Osteoblast (primary cell): ENCODE data around the gene MAD1L1. TPM values are rescaled to one million over a fixed set of nuclear protein-coding genes. Genes with fewer than 3 reads are reported as not detected.
A peak's percentile ranks its signal among the peaks of the same experiment; 100 is the strongest.

Experiments used
- DNase-seq: peaks from one replicate; pipeline ENCODE4 v3.0.0; 2011; ENCODE audit warnings: low spot score, mixed read lengths; ENCODE audit not compliant: insufficient read length; ENCODE audit errors: missing footprints
- H2AFZ ChIP-seq: 2 replicates; pipeline ENCODE4 v1.6.0; 2011; ENCODE audit warnings: mild to moderate bottlenecking, low read length
- H3K27ac ChIP-seq: 2 replicates; pipeline ENCODE4 v1.5.1; 2011; ENCODE audit warnings: mild to moderate bottlenecking, low read depth, low read length, moderate library complexity
- H3K27me3 ChIP-seq: 2 replicates; pipeline ENCODE4 v1.6.0; 2012; ENCODE audit warnings: mild to moderate bottlenecking, control low read depth, inconsistent platforms, low read length, moderate library complexity; ENCODE audit not compliant: insufficient read depth
- H3K36me3 ChIP-seq: 2 replicates; pipeline ENCODE4 v1.5.1; 2011; ENCODE audit warnings: mild to moderate bottlenecking, low read length, control low read depth, moderate library complexity; ENCODE audit not compliant: insufficient read depth
- H3K4me1 ChIP-seq: 2 replicates; pipeline ENCODE4 v1.5.1; 2011; ENCODE audit warnings: mild to moderate bottlenecking, low read length, control low read depth, moderate library complexity; ENCODE audit not compliant: insufficient read depth
- H3K4me2 ChIP-seq: 2 replicates; pipeline ENCODE4 v1.6.0; 2011; ENCODE audit warnings: mild to moderate bottlenecking, low read length; ENCODE audit not compliant: insufficient read depth
- H3K4me3 ChIP-seq: fragments of 200-600 bp; sonication (generic); 3 replicates; pipeline ENCODE4 v1.5.1; 2012; ENCODE audit warnings: mild to moderate bottlenecking, low read length, inconsistent platforms; ENCODE audit not compliant: insufficient read depth
- H3K79me2 ChIP-seq: 2 replicates; pipeline ENCODE4 v1.6.0; 2012; ENCODE audit warnings: mild to moderate bottlenecking, low read length, control low read depth, inconsistent platforms; ENCODE audit not compliant: insufficient read depth
- H3K9me3 ChIP-seq: 2 replicates; pipeline ENCODE4 v1.5.1; 2011; ENCODE audit warnings: low read depth, low read length, control low read depth
- H4K20me1 ChIP-seq: 2 replicates; pipeline ENCODE4 v1.6.0; 2012; ENCODE audit warnings: mild to moderate bottlenecking, low read length, control low read depth; ENCODE audit not compliant: insufficient read depth
- CTCF ChIP-seq: IDR thresholded peaks from 2 replicates; pipeline ENCODE4 v1.5.1; 2011; ENCODE audit warnings: mild to moderate bottlenecking, low read depth, low read length, moderate library complexity; ENCODE audit errors: extremely low read depth
- total RNA-seq: library from RNA; depleted of rRNA; stranded (reverse); fragments of >200 nt; gene quantifications from 2 replicates; pipeline ENCODE4 v1.2.3, GENCODE V29; 2012

MAD1L1 gene
- total RNA-seq, 1 donor: 66.2 TPM

- Histone ChIP-seq H3K4me3 (no peak overlapping the region), H4K20me1 (no peaks in the 10 kb centered on the region), H2AFZ (no peak overlapping the region), H3K27ac (no peak overlapping the region), H3K4me1 (no peaks in the 10 kb centered on the region), H3K27me3 (no peaks in the 10 kb centered on the region), H3K36me3 (no peaks in the 10 kb centered on the region), H3K4me2 (no peak overlapping the region), H3K79me2 (no peaks in the 10 kb centered on the region), H3K9me3 (no peaks in the 10 kb centered on the region)
- TF ChIP-seq CTCF: no peak
- DNase-seq: no peak
These were observed 268.4 kb downstream of the MAD1L1 start for GRCh38 chr7:1964211-1964912.

GRCh38 chr7:1963575-1963974, 269.2 kb downstream of the MAD1L1 start:
- no peak overlapping the region for H3K4me2 ChIP-seq
- no peak overlapping the region for H3K27ac ChIP-seq
- H3K36me3 ChIP-seq: no peaks in the 10 kb centered on the region
- no peak overlapping the region for H2AFZ ChIP-seq
- H3K27me3 ChIP-seq: no peaks in the 10 kb centered on the region
- DNase-seq: no peak
- no peaks in the 10 kb centered on the region for H3K79me2 ChIP-seq
- no peaks in the 10 kb centered on the region for H3K4me1 ChIP-seq
- H4K20me1 ChIP-seq: no peaks in the 10 kb centered on the region
- no peak overlapping the region for H3K4me3 ChIP-seq
- no peak for TF ChIP-seq CTCF
- no peaks in the 10 kb centered on the region for H3K9me3 ChIP-seq

- DNase-seq: no peak
- Histone ChIP-seq H4K20me1 (no peaks in the 10 kb centered on the region), H3K4me1 (no peaks in the 10 kb centered on the region), H3K27ac (peak overlapping the region; percentile 96), H3K36me3 (no peaks in the 10 kb centered on the region), H3K4me3 (no peak overlapping the region), H3K4me2 (no peak overlapping the region), H2AFZ (no peak overlapping the region), H3K27me3 (no peaks in the 10 kb centered on the region), H3K79me2 (no peaks in the 10 kb centered on the region), H3K9me3 (no peaks in the 10 kb centered on the region)
- TF ChIP-seq CTCF: no peak
These were observed 271.0 kb downstream of the MAD1L1 start for GRCh38 chr7:1961701-1962276.

- TF ChIP-seq CTCF: no peak
- H3K27ac ChIP-seq: no peak overlapping the region
These were observed 273.4 kb downstream of the MAD1L1 start for GRCh38 chr7:1959305-1959704.

More at GRCh38 chr7:1959305-1959704, 273.4 kb downstream of the MAD1L1 start:
- no peaks in the 10 kb centered on the region for H3K36me3 ChIP-seq
- H3K4me1 ChIP-seq: no peaks in the 10 kb centered on the region
- no peak for DNase-seq
- no peak overlapping the region for H3K4me3 ChIP-seq
- no peaks in the 10 kb centered on the region for H4K20me1 ChIP-seq
- no peaks in the 10 kb centered on the region for H3K27me3 ChIP-seq
- no peak overlapping the region for H2AFZ ChIP-seq
- H3K79me2 ChIP-seq: no peaks in the 10 kb centered on the region
- no peaks in the 10 kb centered on the region for H3K9me3 ChIP-seq
- H3K4me2 ChIP-seq: no peak overlapping the region
